Activated CD4-positive, alpha-beta T cell treated with anti-CD3 and anti-CD28 coated beads, Interleukin-2, amount 10 ng/mL, durations not matched to agents 7 days and 5 days (primary cell): Measurements from ENCODE around the gene G0S2. TPM values are rescaled to one million over a fixed set of nuclear protein-coding genes. Genes with fewer than 3 reads are reported as not detected.

Source experiments
- CTCF ChIA-PET: fragments of 350-600 bp; sonication (Branson Sonifier 250); formaldehyde crosslinking; loops from one replicate; lab custom pipeline; 2021; ENCODE audit warnings: antibody characterized with exemption; lab: Charles Lee
- POLR2A ChIA-PET: fragments of 350-600 bp; sonication (Branson Sonifier 250); formaldehyde crosslinking; loops from one replicate; lab custom pipeline; 2021; ENCODE audit warnings: antibody characterized with exemption; lab: Charles Lee
- DNase-seq: peaks from one replicate; pipeline ENCODE4 v3.0.0-alpha.2; 2020
- H3K27ac Mint-ChIP-seq: one replicate; pipeline ENCODE4 v1.8.0; 2021; ENCODE audit warnings: mild to moderate bottlenecking, moderate library complexity, mixed read lengths
- H3K27me3 Mint-ChIP-seq: one replicate; pipeline ENCODE4 v1.8.0; 2021; ENCODE audit warnings: mixed read lengths
- H3K36me3 Mint-ChIP-seq: one replicate; pipeline ENCODE4 v1.8.0; 2021; ENCODE audit warnings: low read depth, mixed read lengths
- H3K4me1 Mint-ChIP-seq: one replicate; pipeline ENCODE4 v1.8.0; 2021; ENCODE audit warnings: mixed read lengths
- H3K4me3 Mint-ChIP-seq: one replicate; pipeline ENCODE4 v1.8.0; 2021; ENCODE audit warnings: mild to moderate bottlenecking, moderate library complexity, mixed read lengths
- H3K9me3 Mint-ChIP-seq: one replicate; pipeline ENCODE4 v1.8.0; 2021; ENCODE audit warnings: mixed read lengths
- total RNA-seq, 2 experiments: library from RNA; stranded (reverse); gene quantifications; one replicate each; pipeline ENCODE4 v1.2.3, GENCODE V29; 2021

Gene G0S2
- total RNA-seq = under 1 TPM; 0.56 to 0.64 TPM

GRCh38 chr1:209674957-209675564 is at the start of gene G0S2:
Gene G0S2 (plus strand): TSS chr1:209675412. CDS start chr1:209675685, 273 bp downstream.
- H3K4me3 Mint-ChIP-seq = peak within 1 kb of the TSS; percentile 53
- peaks cover 49% of the 10 kb centered on the region for H3K4me1 Mint-ChIP-seq
- H3K9me3 Mint-ChIP-seq = peaks cover 3% of the 10 kb centered on the region
- peaks cover 4% of the 10 kb centered on the region for H3K36me3 Mint-ChIP-seq
- no peak for DNase-seq
- no peak within 1 kb of the TSS for H3K27ac Mint-ChIP-seq
- ChIA-PET CTCF (interaction anchor here (1.2 to 3.7 kb wide), 10 partner anchors 9 to 73 kb away, joined by 3 to 20 read pairs (median 5); no protein-coding TSS in a partner anchor), POLR2A (no interaction called here)
- H3K27me3 Mint-ChIP-seq = peaks cover 54% of the 10 kb centered on the region

- Mint-ChIP-seq H3K27ac (no peak overlapping the region), H3K4me3 (no peak overlapping the region), H3K4me1 (no peaks in the 10 kb centered on the region), H3K27me3 (no peaks in the 10 kb centered on the region), H3K36me3 (no peaks in the 10 kb centered on the region), H3K9me3 (no peaks in the 10 kb centered on the region)
- ChIA-PET CTCF (interaction anchor here (0.5 kb wide), 1 partner anchor 723 kb away, joined by 3 read pairs; no protein-coding TSS in a partner anchor), POLR2A (no interaction called here)
- DNase-seq = no peak
Observed at GRCh38 chr1:209625791-209626285, 49.4 kb upstream of the G0S2 start.

GRCh38 chr1:209626346-209627026 is 48.7 kb upstream of the G0S2 start:
- CTCF ChIA-PET = interaction anchor here (0.5 to 1.4 kb wide), 4 partner anchors 8 to 723 kb away, joined by 3 to 6 read pairs (median 3); no protein-coding TSS in a partner anchor
- no peak overlapping the region for H3K27ac Mint-ChIP-seq
- POLR2A ChIA-PET = no interaction called here
- no peaks in the 10 kb centered on the region for H3K36me3 Mint-ChIP-seq
- H3K9me3 Mint-ChIP-seq = no peaks in the 10 kb centered on the region
- no peaks in the 10 kb centered on the region for H3K27me3 Mint-ChIP-seq
- no peak for DNase-seq
- no peaks in the 10 kb centered on the region for H3K4me1 Mint-ChIP-seq
- no peak overlapping the region for H3K4me3 Mint-ChIP-seq

- Mint-ChIP-seq H3K4me3 (no peak overlapping the region), H3K36me3 (no peaks in the 10 kb centered on the region), H3K9me3 (no peaks in the 10 kb centered on the region), H3K4me1 (no peaks in the 10 kb centered on the region), H3K27ac (no peak overlapping the region), H3K27me3 (no peaks in the 10 kb centered on the region)
- ChIA-PET CTCF (interaction anchor here (0.6 to 1.4 kb wide), 8 partner anchors 9 to 61 kb away, joined by 3 to 6 read pairs (median 3); partner anchors contain the start of gene G0S2), POLR2A (no interaction called here)
- DNase-seq = no peak
Observed at GRCh38 chr1:209627027-209627731, 48.0 kb upstream of the G0S2 start.

- no peaks in the 10 kb centered on the region for H3K36me3 Mint-ChIP-seq
- no peaks in the 10 kb centered on the region for H3K27me3 Mint-ChIP-seq
Observed at GRCh38 chr1:209627732-209628196, 47.4 kb upstream of the G0S2 start.

GRCh38 chr1:209628618-209629299 is 46.5 kb upstream of the G0S2 start:
- no peaks in the 10 kb centered on the region for H3K36me3 Mint-ChIP-seq
- H3K4me3 Mint-ChIP-seq = no peak overlapping the region
- ChIA-PET CTCF (interaction anchor here (1.0 to 1.6 kb wide), 4 partner anchors 9 to 63 kb away, joined by 4 to 6 read pairs (median 4); no protein-coding TSS in a partner anchor), POLR2A (no interaction called here)
- H3K4me1 Mint-ChIP-seq = no peaks in the 10 kb centered on the region
- H3K27me3 Mint-ChIP-seq = no peaks in the 10 kb centered on the region
- no peak for DNase-seq
- no peaks in the 10 kb centered on the region for H3K9me3 Mint-ChIP-seq
- peak overlapping the region; percentile 12 for H3K27ac Mint-ChIP-seq

More at GRCh38 chr1:209627732-209628196, 47.4 kb upstream of the G0S2 start:
- no peak overlapping the region for H3K27ac Mint-ChIP-seq
- peak; percentile 75 for DNase-seq
- no peaks in the 10 kb centered on the region for H3K4me1 Mint-ChIP-seq
- ChIA-PET POLR2A (no interaction called here), CTCF (interaction anchor here (0.6 to 1.4 kb wide), 7 partner anchors 10 to 61 kb away, joined by 3 to 6 read pairs (median 3); partner anchors contain the start of gene G0S2)
- H3K4me3 Mint-ChIP-seq = no peak overlapping the region
- no peaks in the 10 kb centered on the region for H3K9me3 Mint-ChIP-seq

- Mint-ChIP-seq H3K27ac (no peak overlapping the region), H3K4me3 (no peak overlapping the region)
- CTCF ChIA-PET = interaction anchor here (1.0 to 1.6 kb wide), 8 partner anchors 9 to 64 kb away, joined by 3 to 8 read pairs (median 4); no protein-coding TSS in a partner anchor
Observed at GRCh38 chr1:209629621-209630382, 45.4 kb upstream of the G0S2 start.

GRCh38 chr1:209630383-209631225 is 44.6 kb upstream of the G0S2 start:
- Mint-ChIP-seq H3K27ac (no peak overlapping the region), H3K36me3 (no peaks in the 10 kb centered on the region), H3K4me3 (no peak overlapping the region), H3K4me1 (peaks cover 6% of the 10 kb centered on the region), H3K9me3 (no peaks in the 10 kb centered on the region), H3K27me3 (no peaks in the 10 kb centered on the region)
- ChIA-PET CTCF (interaction anchor here (0.6 to 2.1 kb wide), 9 partner anchors 7 to 63 kb away, joined by 3 to 8 read pairs (median 3); no protein-coding TSS in a partner anchor), POLR2A (no interaction called here)
- DNase-seq = no peak

More at GRCh38 chr1:209629621-209630382, 45.4 kb upstream of the G0S2 start:
- no peak for DNase-seq
- Mint-ChIP-seq H3K27me3 (no peaks in the 10 kb centered on the region), H3K4me1 (peaks cover 1% of the 10 kb centered on the region), H3K9me3 (no peaks in the 10 kb centered on the region), H3K36me3 (no peaks in the 10 kb centered on the region)
- POLR2A ChIA-PET = no interaction called here

GRCh38 chr1:209633335-209633997 is 41.7 kb upstream of the G0S2 start:
- Mint-ChIP-seq H3K9me3 (no peaks in the 10 kb centered on the region), H3K27ac (no peak overlapping the region), H3K4me3 (no peak overlapping the region), H3K27me3 (no peaks in the 10 kb centered on the region), H3K36me3 (no peaks in the 10 kb centered on the region), H3K4me1 (peaks cover 9% of the 10 kb centered on the region)
- no peak for DNase-seq
- ChIA-PET POLR2A (no interaction called here), CTCF (no interaction called here)

GRCh38 chr1:209634005-209634737 is 41.0 kb upstream of the G0S2 start:
- CTCF ChIA-PET = interaction anchor here (1.1 to 1.5 kb wide), 3 partner anchors 9 to 41 kb away, joined by 3 to 4 read pairs (median 3); partner anchors contain the start of gene G0S2
- H3K4me3 Mint-ChIP-seq = no peak overlapping the region
- no peaks in the 10 kb centered on the region for H3K27me3 Mint-ChIP-seq
- no peak overlapping the region for H3K27ac Mint-ChIP-seq
- H3K36me3 Mint-ChIP-seq = no peaks in the 10 kb centered on the region
- H3K4me1 Mint-ChIP-seq = peaks cover 9% of the 10 kb centered on the region
- no peak for DNase-seq
- H3K9me3 Mint-ChIP-seq = no peaks in the 10 kb centered on the region
- POLR2A ChIA-PET = no interaction called here
